Tibial nerve (tissue), 4 donors: ENCODE data around the gene CNOT6.

Experiments used
- EP300 ChIP-seq, 2 donors: sonication (generic); formaldehyde crosslinking; IDR thresholded peaks; one replicate each; pipeline ENCODE4 v1.6.1; 2017; ENCODE audit warnings: antibody characterized with exemption in 2 of 2, mild to moderate bottlenecking in 1 of 2
- POLR2A ChIP-seq, 2 donors: fragments of 450-650 bp; IDR thresholded peaks; one replicate each; pipeline ENCODE4 v1.6.1; 2017; ENCODE audit warnings: antibody characterized with exemption in 2 of 2, mild to moderate bottlenecking in 2 of 2, moderate library complexity in 2 of 2
- TF ChIP-seq, protein P1 (sequence below), 5 experiments: fragments of 200-600 bp in 3 of 5; fragments of 450-650 bp in 2 of 5; sonication (generic) in 3 of 5; IDR thresholded peaks; one replicate each; pipeline ENCODE4 v1.5.1; 2016 to 2019; ENCODE audit warnings: antibody characterized with exemption in 5 of 5, mild to moderate bottlenecking in 3 of 5, moderate library complexity in 2 of 5

GRCh38 chr5:180583738-180584137, 89.6 kb downstream of the CNOT6 start:
- no peak for TF ChIP-seq POLR2A (IDR thresholded peaks at IDR 0.05)
- TF ChIP-seq, protein P1, sequence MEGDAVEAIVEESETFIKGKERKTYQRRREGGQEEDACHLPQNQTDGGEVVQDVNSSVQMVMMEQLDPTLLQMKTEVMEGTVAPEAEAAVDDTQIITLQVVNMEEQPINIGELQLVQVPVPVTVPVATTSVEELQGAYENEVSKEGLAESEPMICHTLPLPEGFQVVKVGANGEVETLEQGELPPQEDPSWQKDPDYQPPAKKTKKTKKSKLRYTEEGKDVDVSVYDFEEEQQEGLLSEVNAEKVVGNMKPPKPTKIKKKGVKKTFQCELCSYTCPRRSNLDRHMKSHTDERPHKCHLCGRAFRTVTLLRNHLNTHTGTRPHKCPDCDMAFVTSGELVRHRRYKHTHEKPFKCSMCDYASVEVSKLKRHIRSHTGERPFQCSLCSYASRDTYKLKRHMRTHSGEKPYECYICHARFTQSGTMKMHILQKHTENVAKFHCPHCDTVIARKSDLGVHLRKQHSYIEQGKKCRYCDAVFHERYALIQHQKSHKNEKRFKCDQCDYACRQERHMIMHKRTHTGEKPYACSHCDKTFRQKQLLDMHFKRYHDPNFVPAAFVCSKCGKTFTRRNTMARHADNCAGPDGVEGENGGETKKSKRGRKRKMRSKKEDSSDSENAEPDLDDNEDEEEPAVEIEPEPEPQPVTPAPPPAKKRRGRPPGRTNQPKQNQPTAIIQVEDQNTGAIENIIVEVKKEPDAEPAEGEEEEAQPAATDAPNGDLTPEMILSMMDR (IDR thresholded peaks at IDR 0.05) = no peak
- TF ChIP-seq EP300 (IDR thresholded peaks at IDR 0.05) = no peak
